Stomach (tissue), 4 donors: Measurements from ENCODE around the gene SEMA6C.

Source experiments
- EP300 ChIP-seq: sonication (generic); formaldehyde crosslinking; IDR thresholded peaks from one replicate; pipeline ENCODE4 v1.6.1; 2017; ENCODE audit warnings: antibody characterized with exemption
- TF ChIP-seq, protein P1 (sequence below), 7 experiments: fragments of 450-650 bp in 4 of 7; fragments of 200-600 bp in 3 of 7; sonication (generic) in 3 of 7; IDR thresholded peaks; one replicate each; pipeline ENCODE4 v1.5.1; 2016 to 2019; ENCODE audit warnings: antibody characterized with exemption in 7 of 7, control low read depth in 2 of 7, mild to moderate bottlenecking in 1 of 7

DNA sequence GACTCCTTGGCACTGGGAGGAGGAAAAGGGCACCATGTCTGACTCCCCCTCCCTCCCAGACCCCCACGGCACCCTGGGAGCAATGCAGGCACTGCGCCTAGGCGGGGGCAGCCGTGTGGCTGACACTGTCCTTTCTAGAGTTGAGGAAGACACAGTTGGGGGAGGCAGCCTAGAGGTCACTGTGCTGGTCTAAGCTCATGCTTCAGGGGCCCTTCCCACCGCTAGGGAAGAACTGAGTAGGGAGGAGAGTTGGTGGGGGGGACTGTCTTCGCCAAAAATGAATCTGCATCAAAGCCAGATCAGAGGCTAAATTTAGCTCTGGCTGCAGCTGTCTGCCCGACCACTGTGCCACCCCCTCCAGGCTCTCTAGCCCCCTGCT, 3.4 kb downstream of the SEMA6C start:
- TF ChIP-seq, protein P1, sequence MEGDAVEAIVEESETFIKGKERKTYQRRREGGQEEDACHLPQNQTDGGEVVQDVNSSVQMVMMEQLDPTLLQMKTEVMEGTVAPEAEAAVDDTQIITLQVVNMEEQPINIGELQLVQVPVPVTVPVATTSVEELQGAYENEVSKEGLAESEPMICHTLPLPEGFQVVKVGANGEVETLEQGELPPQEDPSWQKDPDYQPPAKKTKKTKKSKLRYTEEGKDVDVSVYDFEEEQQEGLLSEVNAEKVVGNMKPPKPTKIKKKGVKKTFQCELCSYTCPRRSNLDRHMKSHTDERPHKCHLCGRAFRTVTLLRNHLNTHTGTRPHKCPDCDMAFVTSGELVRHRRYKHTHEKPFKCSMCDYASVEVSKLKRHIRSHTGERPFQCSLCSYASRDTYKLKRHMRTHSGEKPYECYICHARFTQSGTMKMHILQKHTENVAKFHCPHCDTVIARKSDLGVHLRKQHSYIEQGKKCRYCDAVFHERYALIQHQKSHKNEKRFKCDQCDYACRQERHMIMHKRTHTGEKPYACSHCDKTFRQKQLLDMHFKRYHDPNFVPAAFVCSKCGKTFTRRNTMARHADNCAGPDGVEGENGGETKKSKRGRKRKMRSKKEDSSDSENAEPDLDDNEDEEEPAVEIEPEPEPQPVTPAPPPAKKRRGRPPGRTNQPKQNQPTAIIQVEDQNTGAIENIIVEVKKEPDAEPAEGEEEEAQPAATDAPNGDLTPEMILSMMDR (IDR thresholded peaks at IDR 0.05) = no peak
- no peak for TF ChIP-seq EP300
